ENCODE results near the gene LCLAT1.

GRCh38 chr2:30453498-30453897 is 6.5 kb downstream of the LCLAT1 start:
- TF ChIP-seq, protein P1, sequence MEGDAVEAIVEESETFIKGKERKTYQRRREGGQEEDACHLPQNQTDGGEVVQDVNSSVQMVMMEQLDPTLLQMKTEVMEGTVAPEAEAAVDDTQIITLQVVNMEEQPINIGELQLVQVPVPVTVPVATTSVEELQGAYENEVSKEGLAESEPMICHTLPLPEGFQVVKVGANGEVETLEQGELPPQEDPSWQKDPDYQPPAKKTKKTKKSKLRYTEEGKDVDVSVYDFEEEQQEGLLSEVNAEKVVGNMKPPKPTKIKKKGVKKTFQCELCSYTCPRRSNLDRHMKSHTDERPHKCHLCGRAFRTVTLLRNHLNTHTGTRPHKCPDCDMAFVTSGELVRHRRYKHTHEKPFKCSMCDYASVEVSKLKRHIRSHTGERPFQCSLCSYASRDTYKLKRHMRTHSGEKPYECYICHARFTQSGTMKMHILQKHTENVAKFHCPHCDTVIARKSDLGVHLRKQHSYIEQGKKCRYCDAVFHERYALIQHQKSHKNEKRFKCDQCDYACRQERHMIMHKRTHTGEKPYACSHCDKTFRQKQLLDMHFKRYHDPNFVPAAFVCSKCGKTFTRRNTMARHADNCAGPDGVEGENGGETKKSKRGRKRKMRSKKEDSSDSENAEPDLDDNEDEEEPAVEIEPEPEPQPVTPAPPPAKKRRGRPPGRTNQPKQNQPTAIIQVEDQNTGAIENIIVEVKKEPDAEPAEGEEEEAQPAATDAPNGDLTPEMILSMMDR (IDR thresholded peaks at IDR 0.05), result no peak
- TF ChIP-seq POLR2AphosphoS5 (IDR thresholded peaks at IDR 0.05), result no peak

Data from prostate gland (tissue), 2 donors.